Stimulated activated CD4-positive, alpha-beta T cell treated with anti-CD3 and anti-CD28 coated beads, Interleukin-1b, Interleukin-23, amount 100 ng/mL, for 4 hours (primary cell): ENCODE measurements around the gene OR2C1.
A peak's percentile ranks its signal among the peaks of the same experiment; 100 is the strongest.

Experiments
- DNase-seq, 2 donors: peaks; one replicate each; pipeline ENCODE4 v3.0.0-alpha.2; 2020; ENCODE audit warnings: low read depth in 2 of 2

OR2C1 gene

GRCh38 chr16:3355589-3355988, at the start of gene OR2C1:
TSS of gene OR2C1 (plus strand) at chr16:3355889. CDS start at chr16:3355941, 52 bp downstream.
- DNase-seq: no peak

GRCh38 chr16:3306078-3306477, 49.6 kb upstream of the OR2C1 start:
- DNase-seq: no peak

GRCh38 chr16:3311496-3311895, 44.2 kb upstream of the OR2C1 start:
- DNase-seq: no peak

- DNase-seq: no peak
Observed at GRCh38 chr16:3317315-3317999, 38.2 kb upstream of the OR2C1 start.

GRCh38 chr16:3321816-3322215, 33.9 kb upstream of the OR2C1 start:
- DNase-seq: no peak

- no peak for DNase-seq
Observed at GRCh38 chr16:3327514-3327913, 28.2 kb upstream of the OR2C1 start.

GRCh38 chr16:3328104-3328503, 27.6 kb upstream of the OR2C1 start:
- DNase-seq: no peak

GRCh38 chr16:3328643-3329042, 27.0 kb upstream of the OR2C1 start:
- no peak for DNase-seq

- DNase-seq: no peak
Observed at GRCh38 chr16:3346041-3346440, 9.6 kb upstream of the OR2C1 start.

- DNase-seq: no peak
Observed at GRCh38 chr16:3347586-3347985, 8.1 kb upstream of the OR2C1 start.

GRCh38 chr16:3348547-3349167, 7.0 kb upstream of the OR2C1 start:
- DNase-seq: no peak

- no peak for DNase-seq
Observed at GRCh38 chr16:3349175-3349574, 6.5 kb upstream of the OR2C1 start.

GRCh38 chr16:3356118-3356517, 429 bp downstream of the OR2C1 start:
- no peak for DNase-seq

GRCh38 chr16:3358871-3359270, 3.2 kb downstream of the OR2C1 start:
- DNase-seq: no peak

- no peak for DNase-seq
Observed at GRCh38 chr16:3362931-3363330, 7.2 kb downstream of the OR2C1 start.

GRCh38 chr16:3363793-3364192, 8.1 kb downstream of the OR2C1 start:
- DNase-seq: no peak

GRCh38 chr16:3364774-3365427, 9.2 kb downstream of the OR2C1 start:
- peak; percentile 66 to 72 for DNase-seq

- no peak for DNase-seq
Observed at GRCh38 chr16:3369073-3369472, 13.4 kb downstream of the OR2C1 start.

GRCh38 chr16:3375680-3376079, 20.0 kb downstream of the OR2C1 start:
- no peak for DNase-seq

GRCh38 chr16:3377917-3378316, 22.2 kb downstream of the OR2C1 start:
- DNase-seq: no peak

- no peak for DNase-seq
Observed at GRCh38 chr16:3383045-3383448, 27.4 kb downstream of the OR2C1 start.

- no peak for DNase-seq
Observed at GRCh38 chr16:3388325-3388724, 32.6 kb downstream of the OR2C1 start.

- no peak for DNase-seq
Observed at GRCh38 chr16:3389663-3390338, 34.1 kb downstream of the OR2C1 start.
